Endodermal cell (in vitro differentiated cells): Measurements from ENCODE around the gene CEP95. TPM values are rescaled to one million over a fixed set of nuclear protein-coding genes. Genes with fewer than 3 reads are reported as not detected.

Experiments used
- DNase-seq: peaks from one replicate; pipeline ENCODE4 v3.0.0-alpha.2; 2017
- H3K27ac ChIP-seq: 2 replicates; pipeline ENCODE4 v1.5.1; 2013; ENCODE audit warnings: mild to moderate bottlenecking, low read depth, low read length, moderate library complexity
- H3K27me3 ChIP-seq: 2 replicates; pipeline ENCODE4 v1.6.1; 2013; ENCODE audit warnings: mild to moderate bottlenecking, low read length, moderate library complexity; ENCODE audit not compliant: insufficient read depth, control insufficient read depth, poor library complexity, severe bottlenecking
- H3K36me3 ChIP-seq: 2 replicates; pipeline ENCODE4 v1.7.0; 2013; ENCODE audit warnings: mild to moderate bottlenecking, low read length, moderate library complexity; ENCODE audit not compliant: control insufficient read depth, insufficient read depth
- H3K4me1 ChIP-seq: one replicate; pipeline ENCODE4 v1.7.0; 2013; ENCODE audit warnings: low read length; ENCODE audit not compliant: control insufficient read depth, insufficient read depth
- H3K4me3 ChIP-seq: 2 replicates; pipeline ENCODE4 v1.5.1; 2013; ENCODE audit warnings: mild to moderate bottlenecking, low read length, moderate library complexity
- H3K9ac ChIP-seq: 2 replicates; pipeline ENCODE4 v1.6.1; 2013; ENCODE audit warnings: mild to moderate bottlenecking, low read length, moderate library complexity; ENCODE audit not compliant: poor library complexity, severe bottlenecking; ENCODE audit errors: extremely low read depth
- H3K9me3 ChIP-seq: 2 replicates; pipeline ENCODE4 v1.6.1; 2013; ENCODE audit warnings: mild to moderate bottlenecking, low read length, moderate library complexity; ENCODE audit not compliant: control insufficient read depth
- H3K27ac Mint-ChIP-seq: 2 replicates; pipeline ENCODE4 v1.8.0; 2020; ENCODE audit warnings: mixed read lengths
- H3K27me3 Mint-ChIP-seq: 2 replicates; pipeline ENCODE4 v1.8.0; 2021; ENCODE audit warnings: mild to moderate bottlenecking, mixed read lengths; ENCODE audit not compliant: insufficient read depth
- H3K36me3 Mint-ChIP-seq: 2 replicates; pipeline ENCODE4 v1.8.0; 2020; ENCODE audit warnings: low read depth, mixed read lengths
- H3K4me1 Mint-ChIP-seq: 2 replicates; pipeline ENCODE4 v1.8.0; 2020; ENCODE audit warnings: mixed read lengths
- H3K4me3 Mint-ChIP-seq: 2 replicates; pipeline ENCODE4 v1.8.0; 2020; ENCODE audit warnings: mild to moderate bottlenecking, moderate library complexity, mixed read lengths
- H3K9me3 Mint-ChIP-seq: 2 replicates; pipeline ENCODE4 v1.8.0; 2020; ENCODE audit warnings: mild to moderate bottlenecking, mixed read lengths
- WGBS, 2 experiments: methylation state at CpG; one replicate each; pipeline versions ENCODE4 v1.1.5 to v1.1.7; 2013; ENCODE audit warnings: missing lambda C conversion rate in 2 of 2, mixed read lengths in 1 of 2; ENCODE audit not compliant: insufficient coverage in 1 of 2, insufficient read length in 1 of 2; 5-methylcytosine and 5-hydroxymethylcytosine counted together
- total RNA-seq, 2 donors: library from RNA; stranded (reverse); fragmentation: NEBNext Ultra II Directional in 1 of 2; extraction: Animal tissue kit (Norgen Biotek cat#: 25700) in 1 of 2; gene quantifications; 2 replicates in 1 of 2; 3 replicates in 1 of 2; pipeline ENCODE4 v1.2.1, GENCODE V29; 2021
- TF ChIP-seq, protein P1 (sequence below): fragments of 200-600 bp; sonication (generic); conservative IDR thresholded peaks from 2 replicates; pipeline ENCODE4 v1.5.0; 2021; ENCODE audit warnings: antibody characterized with exemption, mild to moderate bottlenecking

Gene CEP95
- total RNA-seq, 2 donors from 2014 or later: 75.5 to 93.9 TPM

DNA sequence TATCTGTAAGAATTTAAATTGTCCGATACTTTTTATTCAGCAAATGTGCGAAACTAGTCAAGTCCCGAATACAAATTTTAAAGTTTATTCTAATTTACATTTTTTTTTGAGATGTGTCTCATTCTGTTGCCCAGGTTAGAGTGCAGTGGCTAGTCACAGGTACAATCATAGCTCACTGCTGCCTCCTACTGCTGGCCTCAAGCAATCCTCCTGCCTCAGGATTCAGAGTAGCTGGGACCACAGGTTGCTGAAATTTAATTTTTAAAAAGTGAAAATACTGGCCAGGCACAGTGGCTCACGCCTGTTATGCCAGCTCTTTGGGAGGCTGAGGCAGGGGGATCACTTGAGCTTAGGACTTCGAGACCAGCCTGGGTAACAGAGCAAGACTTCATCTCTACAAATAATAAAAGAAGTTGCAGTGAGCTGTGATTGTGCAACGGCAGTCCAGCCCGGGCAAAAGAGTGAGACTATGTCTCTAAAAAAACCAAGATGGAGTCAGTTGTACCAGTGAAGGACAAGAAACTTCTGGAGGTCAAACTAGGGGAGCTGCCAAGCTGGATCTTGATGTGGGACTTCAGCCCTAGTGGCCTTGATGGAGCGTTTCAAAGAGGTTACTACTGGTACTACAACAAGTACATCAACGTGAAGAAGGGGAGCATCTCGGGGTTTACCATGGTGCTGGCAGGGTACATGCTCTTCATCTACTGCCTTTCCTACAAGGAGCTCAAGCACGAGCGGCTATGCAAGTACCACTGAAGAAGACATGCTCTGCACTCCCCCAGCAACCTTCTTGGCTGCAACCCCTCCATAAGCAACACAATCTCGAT is 15.5 kb upstream of the CEP95 start:
- Mint-ChIP-seq H3K36me3 (peaks cover 67% of the 10 kb centered on the region), H3K4me1 (no peaks in the 10 kb centered on the region), H3K4me3 (no peak overlapping the region), H3K27me3 (no peaks in the 10 kb centered on the region), H3K9me3 (peaks cover 5% of the 10 kb centered on the region), H3K27ac (no peak overlapping the region)
- Histone ChIP-seq H3K27me3 (no peaks in the 10 kb centered on the region), H3K9ac (no peak overlapping the region), H3K4me3 (no peak overlapping the region), H3K27ac (no peak overlapping the region), H3K36me3 (peaks cover 64% of the 10 kb centered on the region), H3K4me1 (no peaks in the 10 kb centered on the region), H3K9me3 (peaks cover 4% of the 10 kb centered on the region)
- 85 to 98% methylated on average over 8 to 13 of the region's 13 CpGs for WGBS, 2 experiments
- TF ChIP-seq, protein P1, sequence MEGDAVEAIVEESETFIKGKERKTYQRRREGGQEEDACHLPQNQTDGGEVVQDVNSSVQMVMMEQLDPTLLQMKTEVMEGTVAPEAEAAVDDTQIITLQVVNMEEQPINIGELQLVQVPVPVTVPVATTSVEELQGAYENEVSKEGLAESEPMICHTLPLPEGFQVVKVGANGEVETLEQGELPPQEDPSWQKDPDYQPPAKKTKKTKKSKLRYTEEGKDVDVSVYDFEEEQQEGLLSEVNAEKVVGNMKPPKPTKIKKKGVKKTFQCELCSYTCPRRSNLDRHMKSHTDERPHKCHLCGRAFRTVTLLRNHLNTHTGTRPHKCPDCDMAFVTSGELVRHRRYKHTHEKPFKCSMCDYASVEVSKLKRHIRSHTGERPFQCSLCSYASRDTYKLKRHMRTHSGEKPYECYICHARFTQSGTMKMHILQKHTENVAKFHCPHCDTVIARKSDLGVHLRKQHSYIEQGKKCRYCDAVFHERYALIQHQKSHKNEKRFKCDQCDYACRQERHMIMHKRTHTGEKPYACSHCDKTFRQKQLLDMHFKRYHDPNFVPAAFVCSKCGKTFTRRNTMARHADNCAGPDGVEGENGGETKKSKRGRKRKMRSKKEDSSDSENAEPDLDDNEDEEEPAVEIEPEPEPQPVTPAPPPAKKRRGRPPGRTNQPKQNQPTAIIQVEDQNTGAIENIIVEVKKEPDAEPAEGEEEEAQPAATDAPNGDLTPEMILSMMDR: peak; percentile 74
- peak; percentile 80 for DNase-seq

DNA sequence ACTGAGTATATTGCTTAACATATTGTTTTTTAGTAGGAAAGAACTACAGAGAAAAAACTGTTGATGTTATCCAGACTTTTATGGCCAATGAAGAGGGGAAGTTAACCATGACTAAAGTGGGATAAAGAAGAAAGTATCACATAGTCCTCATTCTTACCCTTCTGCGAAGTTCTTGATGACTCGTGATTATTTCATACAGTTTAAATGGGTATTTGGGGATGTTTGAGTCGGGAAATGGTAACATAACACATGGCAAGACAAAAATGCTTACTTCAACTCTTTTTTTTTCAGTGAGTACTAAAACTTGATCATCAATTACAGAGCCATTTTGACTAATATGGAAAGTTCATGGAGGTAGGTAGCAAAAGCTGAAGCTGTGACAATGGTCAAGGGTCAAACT is 14.8 kb upstream of the CEP95 start:
- H3K36me3 ChIP-seq: peaks cover 58% of the 10 kb centered on the region
- no peaks in the 10 kb centered on the region for H3K27me3 ChIP-seq
- H3K9me3 ChIP-seq: peaks cover 4% of the 10 kb centered on the region
- no peak overlapping the region for H3K9ac ChIP-seq
- DNase-seq: no peak
- Mint-ChIP-seq H3K27ac (no peak overlapping the region), H3K9me3 (peaks cover 5% of the 10 kb centered on the region), H3K4me1 (peaks cover 1% of the 10 kb centered on the region), H3K27me3 (no peaks in the 10 kb centered on the region), H3K36me3 (peaks cover 65% of the 10 kb centered on the region), H3K4me3 (no peak overlapping the region)
- H3K4me1 ChIP-seq: no peaks in the 10 kb centered on the region
- WGBS, 2 experiments: 100% methylated on average over 3 of the region's 3 CpGs; no CpG with 5 or more reads in 1 of the 2 experiments
- no peak overlapping the region for H3K27ac ChIP-seq
- no peak overlapping the region for H3K4me3 ChIP-seq
- TF ChIP-seq, protein P1: no peak

DNA sequence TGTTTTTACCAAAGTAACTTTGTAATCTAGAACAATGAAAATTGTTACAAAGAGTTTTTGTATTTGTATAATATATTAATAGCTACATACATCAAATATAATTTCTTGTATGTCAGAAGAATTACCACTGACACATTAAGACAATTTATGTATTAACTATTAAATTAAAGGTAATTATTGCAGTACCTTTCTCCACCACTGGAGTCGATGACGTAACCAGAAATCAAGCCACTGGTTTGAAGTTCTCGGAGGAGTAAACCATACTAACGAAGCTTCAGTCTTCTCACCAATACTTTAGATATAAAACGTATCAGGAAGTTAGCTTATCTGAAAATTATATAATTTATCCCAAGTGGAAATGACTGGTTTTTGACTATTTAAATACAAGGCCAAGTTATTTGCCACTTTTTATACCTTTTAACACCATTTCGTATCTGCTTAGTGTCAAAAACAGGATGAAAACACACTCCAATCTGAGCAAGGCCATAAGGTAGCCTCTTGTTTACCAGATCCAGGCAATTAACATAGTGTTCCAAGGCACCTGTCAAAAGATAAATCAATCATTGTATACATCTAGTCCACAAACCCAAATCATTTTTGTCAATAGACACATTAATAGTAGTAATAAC is 14.2 kb upstream of the CEP95 start:
- H3K36me3 Mint-ChIP-seq: peaks cover 61% of the 10 kb centered on the region
- H3K36me3 ChIP-seq: peaks cover 52% of the 10 kb centered on the region
- no peaks in the 10 kb centered on the region for H3K27me3 ChIP-seq
- peaks cover 4% of the 10 kb centered on the region for H3K9me3 ChIP-seq
- no peak for DNase-seq
- H3K4me3 Mint-ChIP-seq: no peak overlapping the region
- H3K4me1 Mint-ChIP-seq: peaks cover 2% of the 10 kb centered on the region
- WGBS, 2 experiments: 90 to 98% methylated on average over 1 to 6 of the region's 6 CpGs
- peaks cover 5% of the 10 kb centered on the region for H3K9me3 Mint-ChIP-seq
- TF ChIP-seq, protein P1: peak; percentile 70
- H3K9ac ChIP-seq: no peak overlapping the region
- no peak overlapping the region for H3K27ac ChIP-seq
- H3K4me1 ChIP-seq: no peaks in the 10 kb centered on the region
- H3K4me3 ChIP-seq: no peak overlapping the region
- H3K27ac Mint-ChIP-seq: no peak overlapping the region
- H3K27me3 Mint-ChIP-seq: no peaks in the 10 kb centered on the region
